SK-N-MC (cell line): ENCODE data around the gene SNX32.
A peak's percentile ranks its signal among the peaks of the same experiment; 100 is the strongest.

ENCODE experiments used
- EZH2 ChIP-seq: fragments of 200-600 bp; sonication (generic); IDR thresholded peaks from one replicate; pipeline ENCODE4 v1.6.1; 2017; ENCODE audit warnings: antibody characterized with exemption
- POLR2AphosphoS5 ChIP-seq: IDR thresholded peaks from 2 replicates; pipeline ENCODE4 v1.6.1; 2012; ENCODE audit warnings: mild to moderate bottlenecking, low read depth, low read length, borderline replicate concordance

- TF ChIP-seq EZH2 (no peak), POLR2AphosphoS5 (peak; percentile 82)
Measured at GRCh38 chr11:65833297-65834030, at the start of gene SNX32.
